Stimulated activated effector memory CD8-positive, alpha-beta T cell treated with anti-CD3 and anti-CD28 coated beads, Interleukin-12 subunit alpha, Interleukin-12 subunit beta, amount 100 ng/mL, for 72 hours (primary cell): ENCODE data around the gene ADD1.

ENCODE experiments used
- ATAC-seq: fragments of 150-1000 bp; cut with Tn5 transposase; 2 replicates; pipeline ENCODE4 v1.10.0; 2021
- DNase-seq, 2 donors: peaks; one replicate each; pipeline ENCODE4 v3.0.0; 2021 to 2022; ENCODE audit warnings: low spot score in 2 of 2
- H3K27ac Mint-ChIP-seq: one replicate; pipeline ENCODE4 v1.8.0; 2022; ENCODE audit warnings: mild to moderate bottlenecking, mixed read lengths
- H3K36me3 Mint-ChIP-seq: one replicate; pipeline ENCODE4 v1.8.0; 2022; ENCODE audit warnings: mild to moderate bottlenecking, mixed read lengths
- H3K4me1 Mint-ChIP-seq: one replicate; pipeline ENCODE4 v1.8.0; 2022; ENCODE audit warnings: mixed read lengths
- H3K4me3 Mint-ChIP-seq: one replicate; pipeline ENCODE4 v1.8.0; 2022; ENCODE audit warnings: mild to moderate bottlenecking, mixed read lengths
- H3K9me3 Mint-ChIP-seq: one replicate; pipeline ENCODE4 v1.8.0; 2022; ENCODE audit warnings: mixed read lengths

The ADD1 gene

GRCh38 chr4:2843263-2843940 is at the start of gene ADD1:
Gene ADD1 (plus strand): TSS chr4:2843844. CDS start chr4:2875916, 32,072 bp downstream.
- ATAC-seq (peak; percentile 99), DNase-seq (peak; percentile 99)
- Mint-ChIP-seq H3K27ac (peak within 1 kb of the TSS; percentile 88), H3K4me3 (peak within 1 kb of the TSS; percentile 85), H3K9me3 (no peaks in the 10 kb centered on the region), H3K36me3 (peaks cover 42% of the 10 kb centered on the region), H3K4me1 (peaks cover 53% of the 10 kb centered on the region)

- H3K4me3 Mint-ChIP-seq: peak overlapping the region; percentile 80
- H3K9me3 Mint-ChIP-seq: no peaks in the 10 kb centered on the region
- DNase-seq: peak; percentile 3 to 53
- H3K4me1 Mint-ChIP-seq: peaks cover 60% of the 10 kb centered on the region
- H3K36me3 Mint-ChIP-seq: peaks cover 13% of the 10 kb centered on the region
- H3K27ac Mint-ChIP-seq: peak overlapping the region; percentile 88
- no peak for ATAC-seq
Observed at GRCh38 chr4:2794486-2795299, 49.0 kb upstream of the ADD1 start.

GRCh38 chr4:2795300-2795892 is 48.2 kb upstream of the ADD1 start:
- peaks cover 18% of the 10 kb centered on the region for H3K36me3 Mint-ChIP-seq
- peak overlapping the region; percentile 88 for H3K27ac Mint-ChIP-seq
- no peaks in the 10 kb centered on the region for H3K9me3 Mint-ChIP-seq
- H3K4me3 Mint-ChIP-seq: peak overlapping the region; percentile 80
- DNase-seq: peak; percentile 1 to 48
- H3K4me1 Mint-ChIP-seq: peaks cover 66% of the 10 kb centered on the region
- no peak for ATAC-seq

GRCh38 chr4:2795893-2796848 is 47.5 kb upstream of the ADD1 start:
- Mint-ChIP-seq H3K4me1 (peaks cover 67% of the 10 kb centered on the region), H3K27ac (no peak overlapping the region), H3K9me3 (no peaks in the 10 kb centered on the region), H3K4me3 (peak overlapping the region; percentile 80), H3K36me3 (peaks cover 18% of the 10 kb centered on the region)
- DNase-seq (peak in 1 of 2 donors; percentile 47), ATAC-seq (no peak)

GRCh38 chr4:2796849-2797544 is 46.6 kb upstream of the ADD1 start:
- DNase-seq: peak in 1 of 2 donors; percentile 2
- ATAC-seq: no peak
- Mint-ChIP-seq H3K4me1 (peaks cover 58% of the 10 kb centered on the region), H3K27ac (no peak overlapping the region), H3K4me3 (peak overlapping the region; percentile 77), H3K36me3 (peaks cover 23% of the 10 kb centered on the region), H3K9me3 (no peaks in the 10 kb centered on the region)

- Mint-ChIP-seq H3K36me3 (peaks cover 23% of the 10 kb centered on the region), H3K4me3 (peak overlapping the region; percentile 77), H3K4me1 (peaks cover 56% of the 10 kb centered on the region), H3K9me3 (no peaks in the 10 kb centered on the region), H3K27ac (peak overlapping the region; percentile 90)
- DNase-seq: peak; percentile 2 to 58
- no peak for ATAC-seq
Observed at GRCh38 chr4:2797545-2798305, 45.9 kb upstream of the ADD1 start.

GRCh38 chr4:2798399-2799223 is 45.0 kb upstream of the ADD1 start:
- H3K36me3 Mint-ChIP-seq: peaks cover 23% of the 10 kb centered on the region
- H3K27ac Mint-ChIP-seq: peak overlapping the region; percentile 90
- peak overlapping the region; percentile 77 for H3K4me3 Mint-ChIP-seq
- no peaks in the 10 kb centered on the region for H3K9me3 Mint-ChIP-seq
- peaks cover 54% of the 10 kb centered on the region for H3K4me1 Mint-ChIP-seq
- DNase-seq (peak in 1 of 2 donors; percentile 12), ATAC-seq (peak; percentile 71)

GRCh38 chr4:2799224-2799911 is 44.3 kb upstream of the ADD1 start:
- Mint-ChIP-seq H3K4me1 (peaks cover 46% of the 10 kb centered on the region), H3K9me3 (no peaks in the 10 kb centered on the region), H3K27ac (peak overlapping the region; percentile 90), H3K4me3 (peak overlapping the region; percentile 77), H3K36me3 (peaks cover 16% of the 10 kb centered on the region)
- ATAC-seq (no peak), DNase-seq (no peak)

- H3K27ac Mint-ChIP-seq: peak overlapping the region; percentile 90
- H3K4me1 Mint-ChIP-seq: peaks cover 44% of the 10 kb centered on the region
- DNase-seq: no peak
- H3K4me3 Mint-ChIP-seq: peak overlapping the region; percentile 77
- peaks cover 16% of the 10 kb centered on the region for H3K36me3 Mint-ChIP-seq
- no peaks in the 10 kb centered on the region for H3K9me3 Mint-ChIP-seq
- no peak for ATAC-seq
Observed at GRCh38 chr4:2799971-2800690, 43.5 kb upstream of the ADD1 start.

GRCh38 chr4:2800691-2801596 is 42.7 kb upstream of the ADD1 start:
- Mint-ChIP-seq H3K9me3 (no peaks in the 10 kb centered on the region), H3K36me3 (peaks cover 16% of the 10 kb centered on the region), H3K4me3 (peak overlapping the region; percentile 22), H3K27ac (no peak overlapping the region), H3K4me1 (peaks cover 40% of the 10 kb centered on the region)
- DNase-seq: no peak
- no peak for ATAC-seq
